UCSD-AML1 (cell line): Measurements from ENCODE around the gene RPS6KA3.

Experiments used
- DNase-seq: peaks from one replicate; lab custom pipeline; 2025; ENCODE audit not compliant: unreplicated experiment; lab: John Stamatoyannopoulos, UW

The RPS6KA3 gene

GRCh38 chrX:20266810-20267606 is at the start of gene RPS6KA3:
RPS6KA3 (minus strand) TSS chrX:20266909; CDS start chrX:20266632, 277 bp downstream.
- peak; percentile 81 for DNase-seq

- peak; percentile 14 for DNase-seq
These were observed 48.4 kb upstream of the RPS6KA3 start for GRCh38 chrX:20315140-20315539.

- no peak for DNase-seq
These were observed 47.2 kb upstream of the RPS6KA3 start for GRCh38 chrX:20313899-20314298.

- DNase-seq, result no peak
These were observed 45.3 kb upstream of the RPS6KA3 start for GRCh38 chrX:20312018-20312417.

- no peak for DNase-seq
These were observed 44.8 kb upstream of the RPS6KA3 start for GRCh38 chrX:20311505-20311904.

GRCh38 chrX:20309806-20310205 is 43.1 kb upstream of the RPS6KA3 start:
- DNase-seq, result no peak

GRCh38 chrX:20306668-20307067 is 40.0 kb upstream of the RPS6KA3 start:
- no peak for DNase-seq

- DNase-seq, result no peak
These were observed 34.1 kb upstream of the RPS6KA3 start for GRCh38 chrX:20300822-20301221.

- no peak for DNase-seq
These were observed 28.2 kb upstream of the RPS6KA3 start for GRCh38 chrX:20294957-20295356.

GRCh38 chrX:20294284-20294683 is 27.6 kb upstream of the RPS6KA3 start:
- no peak for DNase-seq

GRCh38 chrX:20285511-20285910 is 18.8 kb upstream of the RPS6KA3 start:
- DNase-seq, result no peak

- DNase-seq, result no peak
These were observed 18.3 kb upstream of the RPS6KA3 start for GRCh38 chrX:20284992-20285391.

GRCh38 chrX:20284444-20284843 is 17.7 kb upstream of the RPS6KA3 start:
- DNase-seq, result no peak

- no peak for DNase-seq
These were observed 14.2 kb upstream of the RPS6KA3 start for GRCh38 chrX:20280938-20281337.

- DNase-seq, result no peak
These were observed 7.4 kb upstream of the RPS6KA3 start for GRCh38 chrX:20274121-20274520.

GRCh38 chrX:20271730-20272129 is 5.0 kb upstream of the RPS6KA3 start:
- no peak for DNase-seq

GRCh38 chrX:20271186-20271585 is 4.5 kb upstream of the RPS6KA3 start:
- no peak for DNase-seq

GRCh38 chrX:20270562-20270890 is 3.8 kb upstream of the RPS6KA3 start:
- no peak for DNase-seq

GRCh38 chrX:20269848-20270561 is 3.3 kb upstream of the RPS6KA3 start:
- DNase-seq, result no peak

GRCh38 chrX:20267931-20268701 is 1.4 kb upstream of the RPS6KA3 start:
- no peak for DNase-seq

- no peak for DNase-seq
These were observed 860 bp upstream of the RPS6KA3 start for GRCh38 chrX:20267607-20267930.
